NCI-H2029 treated with DMSO at 0.1 percent for 48 hours (cell line): ENCODE data around the gene NARS2.
"Not testable (repeated sequence)": the region's sequence is repeated elsewhere in the genome, so short reads cannot be mapped to it uniquely, and the experiment has no call there.

Experiments
- DNase-seq: peaks from one replicate; lab custom pipeline; 2025; lab: John Stamatoyannopoulos, UW

The NARS2 gene

GRCh38 chr11:78574386-78575381, at the start of gene NARS2:
NARS2 (minus strand) TSS chr11:78574864; CDS start chr11:78574488, 376 bp downstream.
- DNase-seq, result peak; percentile 97

GRCh38 chr11:78622666-78623065, 48.0 kb upstream of the NARS2 start:
- no peak for DNase-seq

- DNase-seq, result no peak
These were observed 45.5 kb upstream of the NARS2 start for GRCh38 chr11:78620159-78620558.

- no peak for DNase-seq
These were observed 41.1 kb upstream of the NARS2 start for GRCh38 chr11:78615724-78616123.

GRCh38 chr11:78613378-78613813, 38.7 kb upstream of the NARS2 start:
- no peak for DNase-seq

- DNase-seq, result no peak
These were observed 38.2 kb upstream of the NARS2 start for GRCh38 chr11:78612721-78613377.

GRCh38 chr11:78609321-78609720, 34.7 kb upstream of the NARS2 start:
- not testable (repeated sequence) for DNase-seq

GRCh38 chr11:78607696-78608095, 33.0 kb upstream of the NARS2 start:
- no peak for DNase-seq

- DNase-seq, result no peak
These were observed 32.0 kb upstream of the NARS2 start for GRCh38 chr11:78606667-78607066.

- DNase-seq, result no peak
These were observed 30.6 kb upstream of the NARS2 start for GRCh38 chr11:78605296-78605695.

- no peak for DNase-seq
These were observed 29.1 kb upstream of the NARS2 start for GRCh38 chr11:78603792-78604191.

- not testable (repeated sequence) for DNase-seq
These were observed 28.1 kb upstream of the NARS2 start for GRCh38 chr11:78602771-78603170.

- DNase-seq, result not testable (repeated sequence)
These were observed 26.4 kb upstream of the NARS2 start for GRCh38 chr11:78601066-78601465.

- not testable (repeated sequence) for DNase-seq
These were observed 22.9 kb upstream of the NARS2 start for GRCh38 chr11:78597579-78597978.

GRCh38 chr11:78595436-78596130, 20.9 kb upstream of the NARS2 start:
- DNase-seq, result no peak

GRCh38 chr11:78594814-78595213, 20.1 kb upstream of the NARS2 start:
- no peak for DNase-seq

GRCh38 chr11:78588517-78588916, 13.9 kb upstream of the NARS2 start:
- no peak for DNase-seq

- no peak for DNase-seq
These were observed 12.8 kb upstream of the NARS2 start for GRCh38 chr11:78587446-78587845.

GRCh38 chr11:78586452-78587046, 11.9 kb upstream of the NARS2 start:
- peak; percentile 2 for DNase-seq

- DNase-seq, result no peak
These were observed 9.2 kb upstream of the NARS2 start for GRCh38 chr11:78583889-78584288.

- DNase-seq, result no peak
These were observed 2.8 kb upstream of the NARS2 start for GRCh38 chr11:78577495-78577894.

GRCh38 chr11:78576549-78577097, 2.0 kb upstream of the NARS2 start:
- peak; percentile 62 for DNase-seq
